ENCODE data around the gene ENTR1.

The ENTR1 gene

DNA sequence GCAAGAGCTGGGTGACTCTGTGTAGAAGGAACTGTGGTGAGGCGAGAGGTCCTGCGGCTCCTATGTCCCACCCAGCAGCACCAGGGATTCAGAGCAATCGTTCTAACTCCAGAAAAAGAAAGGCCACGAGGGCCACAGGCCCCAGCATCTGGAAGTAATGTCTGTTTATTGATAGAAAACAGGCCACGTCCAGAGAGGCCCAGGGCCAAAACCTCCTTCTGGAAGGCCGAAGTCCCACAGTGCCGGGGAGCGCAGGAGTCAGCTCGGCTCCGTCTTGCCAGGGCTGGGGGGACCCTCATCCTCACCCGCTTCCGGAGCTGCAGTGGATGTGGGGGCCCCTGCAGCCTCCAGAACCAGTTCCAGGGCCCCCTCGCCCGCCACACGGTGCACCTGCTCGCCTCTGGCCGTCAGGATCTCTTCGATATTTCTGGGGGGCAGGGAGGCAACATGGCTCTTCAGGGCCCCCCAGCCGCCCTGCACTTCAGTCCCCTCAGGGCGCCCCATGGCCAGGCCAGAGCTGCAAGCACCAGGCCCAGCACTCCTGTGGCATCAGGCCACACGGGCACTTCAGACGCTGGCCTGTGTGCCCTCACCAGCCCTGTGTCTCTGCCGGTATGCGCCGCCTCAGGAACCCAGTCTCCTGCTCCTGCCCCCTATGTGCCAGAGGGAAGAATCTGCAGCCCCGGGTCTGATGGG, 48.5 kb downstream of the ENTR1 start:
- DNase-seq (ENCODE audit: low read depth), result no peak

DNA sequence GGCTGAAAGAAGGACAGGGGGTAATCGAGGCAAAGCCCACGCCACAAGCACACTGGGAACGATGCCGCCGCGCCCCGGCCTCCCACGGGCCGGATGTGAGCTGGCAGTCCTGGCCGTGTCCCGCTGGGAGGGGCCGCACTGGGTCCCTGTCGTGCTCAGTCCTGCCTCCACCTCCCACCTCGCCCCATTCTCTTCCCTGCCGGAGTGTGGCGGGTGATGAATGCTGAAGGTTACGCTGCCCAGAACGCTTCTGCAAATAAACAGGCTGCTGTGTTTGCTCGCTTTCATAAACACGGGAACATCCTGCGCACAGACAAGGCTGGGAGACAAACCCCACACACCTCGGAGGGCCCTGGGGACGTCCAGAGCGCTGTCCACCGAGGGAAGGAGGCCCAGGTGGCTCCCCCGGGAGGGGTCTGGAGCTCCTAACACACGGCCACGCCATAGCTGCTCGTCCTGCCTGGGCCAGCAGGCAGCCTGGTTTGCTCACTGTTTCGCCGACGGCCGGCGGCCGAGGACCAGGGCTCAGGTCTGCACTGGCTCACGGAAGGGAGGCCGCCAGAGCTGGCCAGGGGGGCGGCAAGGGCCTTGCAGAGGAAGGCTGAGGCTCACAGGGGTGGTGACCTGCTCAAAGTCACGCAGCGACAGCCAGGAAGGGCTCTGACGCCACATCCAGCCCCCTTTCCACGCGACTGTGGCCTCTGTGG, 49.2 kb downstream of the ENTR1 start:
- DNase-seq (ENCODE audit: low read depth), result no peak

DNA sequence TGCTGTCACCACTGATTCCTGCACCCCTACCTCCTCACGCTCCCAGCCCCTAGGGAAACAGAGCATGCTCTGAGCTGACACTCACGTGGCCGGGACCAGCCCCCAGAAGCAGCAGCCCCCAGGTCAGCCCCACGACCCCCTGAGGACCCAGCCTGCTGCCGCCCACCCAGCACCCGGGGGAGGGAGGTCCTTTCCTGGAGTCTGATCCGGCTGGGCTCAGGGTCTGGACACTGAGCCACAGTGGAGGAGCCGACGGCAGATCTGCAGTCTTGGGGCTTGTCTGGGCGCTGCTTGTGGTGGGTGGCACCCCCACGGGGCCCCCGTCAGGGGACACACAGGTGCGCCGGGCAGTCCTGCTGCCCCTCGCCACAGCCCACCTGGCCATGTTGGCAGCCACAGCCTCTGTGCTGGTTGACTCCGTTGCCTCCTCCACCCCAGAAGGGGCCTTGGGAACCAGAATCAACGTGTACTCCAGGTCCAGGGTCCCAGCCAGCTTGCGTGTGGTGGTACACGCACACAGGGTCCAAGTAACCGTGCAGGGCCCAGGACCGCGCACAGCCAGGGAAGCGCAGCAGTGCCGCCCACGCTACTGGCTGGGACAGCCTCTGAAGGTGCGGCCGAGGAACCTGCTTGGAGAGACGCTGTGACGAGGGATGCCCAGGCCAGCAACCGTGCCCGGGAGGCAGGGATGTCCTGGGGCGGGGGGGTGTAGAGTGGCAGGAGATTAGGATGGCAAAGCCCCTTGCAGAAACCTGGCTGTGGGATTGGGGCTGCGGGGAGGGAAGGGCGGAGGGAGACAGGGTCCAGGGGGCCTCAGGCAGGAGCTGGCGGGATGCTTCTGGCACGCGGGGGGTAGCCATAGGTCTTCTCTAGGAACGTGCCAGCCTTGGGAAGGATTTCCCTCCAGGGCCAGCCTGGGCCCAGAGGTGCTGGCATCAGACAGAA, 50.4 kb downstream of the ENTR1 start:
- no peak for DNase-seq (ENCODE audit: low read depth)

DNA sequence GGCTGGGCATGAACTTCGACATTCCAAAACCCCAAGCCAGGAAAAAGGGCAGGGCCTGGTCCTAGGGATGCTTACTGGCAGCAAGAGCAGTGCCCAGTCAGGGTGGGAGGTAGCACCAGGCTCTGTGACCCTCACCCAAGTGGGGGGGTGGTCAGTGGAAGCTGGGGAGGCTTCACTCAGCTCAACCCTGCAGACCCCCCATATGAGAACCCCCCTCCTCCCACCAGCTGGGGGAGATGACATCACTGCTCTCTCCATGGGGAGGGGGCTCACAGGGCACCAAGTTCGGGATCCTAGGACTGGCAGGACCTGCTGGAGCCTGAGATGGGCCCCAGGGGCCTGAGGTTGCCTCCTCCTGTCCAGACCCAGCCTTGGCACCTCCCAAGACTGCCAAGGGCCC, 51.5 kb downstream of the ENTR1 start:
- DNase-seq (ENCODE audit: low read depth), result no peak

DNA sequence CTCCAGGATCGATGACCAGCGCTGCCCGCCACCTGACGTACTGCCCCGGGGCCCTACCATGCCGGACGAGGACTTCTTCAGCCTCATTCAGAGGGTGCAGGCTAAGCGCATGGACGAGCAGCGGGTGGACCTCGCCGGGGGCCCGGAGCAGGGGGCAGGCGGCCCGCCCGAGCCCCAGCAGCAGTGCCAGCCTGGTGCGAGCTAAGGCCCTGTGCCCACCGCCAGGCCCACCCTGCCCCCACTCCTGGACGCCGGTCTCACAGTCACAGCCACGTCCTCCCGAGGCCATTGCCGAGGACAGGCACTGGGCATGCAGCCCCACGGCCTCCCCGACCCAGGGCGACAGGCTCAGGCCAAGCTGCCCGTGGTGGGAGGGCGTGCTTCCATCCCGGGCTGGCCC, 52.4 kb downstream of the ENTR1 start:
- DNase-seq (ENCODE audit: low read depth), result no peak

DNA sequence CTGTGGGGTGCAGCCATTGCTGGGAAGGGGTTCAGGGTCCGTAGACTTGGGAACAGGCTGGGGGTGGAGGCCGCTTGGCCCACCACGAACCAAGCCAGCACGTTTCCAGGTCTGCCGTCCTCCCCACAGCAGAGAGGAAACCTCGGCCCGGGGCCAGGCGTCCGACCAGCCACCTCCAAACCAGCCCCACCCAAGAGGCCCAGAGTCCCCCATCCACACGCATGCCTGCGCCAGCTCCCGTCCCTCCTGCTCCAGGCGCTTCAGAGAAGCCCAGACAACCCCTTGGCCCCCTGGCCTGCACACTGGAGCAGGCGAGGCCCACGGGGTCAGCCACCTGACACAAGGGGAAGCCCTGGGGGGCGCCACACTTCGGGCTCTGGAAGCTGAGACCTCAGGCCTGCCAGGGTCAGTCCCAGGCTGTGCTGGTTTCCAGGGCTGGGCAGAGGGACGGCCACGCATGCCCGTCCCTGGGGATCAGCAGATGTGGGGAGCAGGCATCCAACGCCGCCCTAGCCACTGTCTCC, 53.1 kb downstream of the ENTR1 start:
- DNase-seq (ENCODE audit: low read depth), result no peak

DNA sequence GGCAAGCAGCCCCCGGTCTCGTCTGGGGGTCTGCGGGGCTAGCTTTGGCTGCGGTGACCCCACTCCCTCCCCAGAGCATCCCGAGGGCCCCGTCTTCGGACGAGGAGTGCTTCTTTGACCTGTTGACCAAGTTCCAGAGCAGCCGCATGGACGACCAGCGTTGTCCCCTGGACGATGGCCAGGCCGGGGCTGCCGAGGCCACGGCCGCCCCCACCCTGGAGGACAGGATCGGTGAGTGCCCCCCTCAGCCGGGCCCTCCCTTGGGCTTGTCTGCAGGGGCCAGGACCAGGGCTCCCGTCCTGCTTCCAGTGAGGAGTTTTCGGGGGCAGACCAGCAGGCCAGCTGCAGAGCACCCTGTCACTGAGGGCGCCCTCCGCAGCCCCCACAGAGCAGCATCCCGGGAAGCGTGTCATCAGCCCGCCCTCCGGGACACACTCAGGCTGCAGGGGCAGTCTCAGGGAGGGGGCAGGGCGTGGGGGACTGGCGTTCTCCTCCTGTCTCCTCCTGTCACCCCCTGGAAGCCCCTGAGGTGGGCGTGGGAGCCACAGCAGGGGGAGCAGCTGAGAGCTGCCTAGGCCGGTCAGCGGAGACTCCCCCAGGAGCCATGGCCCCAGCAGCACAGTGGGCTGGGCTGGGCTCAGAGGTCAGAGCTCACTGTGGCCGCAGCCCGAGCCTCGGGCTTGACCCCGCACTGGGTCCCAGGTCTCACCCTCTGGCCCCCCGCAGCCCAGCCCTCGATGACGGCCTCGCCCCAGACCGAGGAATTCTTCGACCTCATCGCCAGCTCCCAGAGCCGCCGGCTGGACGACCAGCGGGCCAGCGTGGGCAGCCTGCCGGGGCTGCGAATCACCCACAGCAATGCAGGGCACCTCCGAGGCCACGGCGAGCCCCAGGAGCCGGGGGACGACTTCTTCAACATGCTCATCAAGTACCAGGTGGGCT, 54.5 kb downstream of the ENTR1 start:
- DNase-seq (ENCODE audit: low read depth), result no peak

DNA sequence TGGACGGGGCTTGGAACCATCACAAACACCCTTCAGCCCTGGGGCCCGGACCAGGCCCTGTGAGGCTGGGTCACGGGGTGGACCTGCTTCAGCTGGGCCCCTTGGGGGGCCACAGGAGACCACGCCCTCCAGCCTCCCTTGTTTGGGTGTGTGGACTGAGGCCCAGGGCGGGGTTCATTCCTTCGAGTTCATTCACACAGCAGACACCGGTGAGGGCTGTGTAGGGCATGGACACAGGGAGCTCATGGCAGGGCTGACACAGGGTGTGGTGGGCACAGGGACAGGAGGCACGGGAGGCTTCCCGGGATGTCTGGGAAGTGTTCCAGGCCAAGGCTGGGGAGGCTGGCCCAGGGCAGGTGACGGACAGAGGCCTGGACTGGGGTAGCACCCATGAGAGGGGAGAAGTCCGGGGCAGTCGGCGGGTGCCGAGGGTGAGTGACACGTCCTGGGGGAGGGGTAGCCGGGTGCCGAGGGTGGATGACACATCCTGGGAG, 55.8 kb downstream of the ENTR1 start:
- no peak for DNase-seq (ENCODE audit: low read depth)

DNA sequence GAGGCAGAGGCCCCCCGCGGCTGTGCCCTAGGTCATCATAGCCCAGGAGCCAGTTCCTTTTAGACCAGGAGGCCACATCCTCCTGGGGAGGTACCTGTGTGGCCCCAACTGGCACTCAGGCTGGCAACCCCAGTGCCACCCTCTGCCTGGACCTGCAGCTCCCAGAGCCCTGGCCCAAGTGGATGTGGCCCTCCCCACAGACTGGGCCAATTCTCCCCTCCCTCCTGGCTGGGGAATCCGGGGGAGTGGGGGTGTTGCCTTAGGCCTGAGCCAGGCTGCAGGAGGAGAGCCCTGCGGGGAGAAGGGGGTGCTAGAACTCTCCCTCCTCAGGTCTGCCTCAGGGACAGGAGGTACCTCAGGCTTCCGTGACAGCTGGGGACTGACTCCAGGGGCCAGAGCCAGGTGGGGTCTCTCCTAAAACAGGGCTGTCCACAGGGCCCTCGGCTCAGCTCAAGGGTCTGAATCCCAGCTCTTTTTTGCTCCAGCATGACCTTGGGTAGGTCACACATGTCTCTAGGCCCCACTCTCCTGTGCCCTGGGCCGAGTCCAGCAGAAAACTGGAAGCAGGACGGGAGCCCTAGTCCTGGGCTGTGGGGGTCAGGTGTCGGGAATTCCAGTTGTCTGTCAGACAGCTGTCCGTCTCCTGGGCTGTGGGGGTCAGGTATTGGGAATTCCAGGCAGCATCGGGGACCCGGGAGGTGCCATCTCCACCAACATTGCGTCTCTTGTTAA, 56.5 kb downstream of the ENTR1 start:
- no peak for DNase-seq (ENCODE audit: low read depth)

DNA sequence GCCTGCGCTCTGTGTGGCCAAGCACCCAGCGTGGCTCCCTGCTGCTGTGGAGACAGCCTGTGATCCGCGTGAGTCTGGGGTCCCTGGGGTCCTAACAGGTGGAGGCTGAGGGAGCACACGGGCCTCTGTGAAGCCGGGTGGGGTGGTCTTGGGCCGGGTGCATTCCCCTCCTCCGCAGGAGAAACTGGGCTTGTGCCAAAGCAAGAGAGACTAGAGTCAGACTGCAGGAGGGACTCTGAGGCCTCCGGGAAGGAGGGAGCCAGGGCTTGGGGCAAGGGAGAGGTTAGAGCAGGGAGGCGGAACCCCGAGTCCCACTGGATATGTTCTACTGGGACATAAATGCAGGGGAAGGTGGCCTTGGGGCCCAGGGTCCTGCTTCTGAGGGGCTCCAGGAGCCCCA, 57.3 kb downstream of the ENTR1 start:
- no peak for DNase-seq (ENCODE audit: low read depth)

DNA sequence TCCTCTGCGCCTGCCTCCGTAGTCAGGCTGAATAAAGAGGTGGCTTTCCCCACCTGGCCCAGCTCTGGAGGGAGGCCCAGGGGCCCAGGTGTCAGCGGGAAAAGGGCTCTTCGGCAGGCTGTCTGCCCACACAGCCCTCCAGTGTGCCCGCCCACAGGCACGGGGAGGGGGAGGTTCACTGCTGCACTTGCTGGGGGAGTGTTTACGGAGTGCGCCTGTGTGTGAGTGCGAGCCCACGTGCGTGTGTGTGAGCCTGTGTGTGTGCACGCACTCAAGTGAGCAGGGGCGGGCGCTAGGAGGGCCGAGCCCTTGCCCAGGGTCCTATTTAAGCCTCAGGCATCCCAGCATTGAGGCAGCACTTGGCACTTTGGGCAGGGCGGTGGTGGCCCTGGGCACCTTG, 57.7 kb downstream of the ENTR1 start:
- no peak for DNase-seq (ENCODE audit: low read depth)

Measured in activated T-cell treated with anti-CD3 and anti-CD28 coated beads for 1 hour (primary cell).